Nephron progenitor cell (in vitro differentiated cells): ENCODE measurements around the gene SCRN1.

ENCODE experiments used
- DNase-seq: peaks from one replicate; pipeline ENCODE4 v3.0.0; 2021
- H3K27ac Mint-ChIP-seq: 2 replicates; pipeline ENCODE4 v1.8.0; 2021; ENCODE audit warnings: mild to moderate bottlenecking, moderate library complexity, mixed read lengths
- H3K27me3 Mint-ChIP-seq: 2 replicates; pipeline ENCODE4 v1.8.0; 2021; ENCODE audit warnings: mild to moderate bottlenecking, low read depth, mixed read lengths; ENCODE audit not compliant: poor library complexity
- H3K36me3 Mint-ChIP-seq: 2 replicates; pipeline ENCODE4 v1.8.0; 2021; ENCODE audit warnings: low read depth, mixed read lengths
- H3K4me1 Mint-ChIP-seq: 2 replicates; pipeline ENCODE4 v1.8.0; 2021; ENCODE audit warnings: mixed read lengths
- H3K4me3 Mint-ChIP-seq: 2 replicates; pipeline ENCODE4 v1.8.0; 2021; ENCODE audit warnings: mild to moderate bottlenecking, moderate library complexity, mixed read lengths
- H3K9me3 Mint-ChIP-seq: 2 replicates; pipeline ENCODE4 v1.8.0; 2021; ENCODE audit warnings: mild to moderate bottlenecking, moderate library complexity, mixed read lengths
- CTCF ChIP-seq: fragments of 200-600 bp; sonication (generic); IDR thresholded peaks from 2 replicates; pipeline ENCODE4 v1.5.0; 2021; ENCODE audit warnings: antibody characterized with exemption

SCRN1 gene

GRCh38 chr7:29946428-29947186 lies 43.0 kb downstream of the SCRN1 start:
- Mint-ChIP-seq H3K4me1 (peaks cover 23% of the 10 kb centered on the region), H3K27ac (peak overlapping the region; percentile 36), H3K4me3 (no peak overlapping the region), H3K36me3 (peaks cover 81% of the 10 kb centered on the region), H3K27me3 (peaks cover 4% of the 10 kb centered on the region), H3K9me3 (no peaks in the 10 kb centered on the region)
- no peak for DNase-seq
- no peak for TF ChIP-seq CTCF

GRCh38 chr7:29945259-29945809 lies 44.3 kb downstream of the SCRN1 start:
- Mint-ChIP-seq H3K4me3 (no peak overlapping the region), H3K27ac (peak overlapping the region; percentile 41), H3K9me3 (no peaks in the 10 kb centered on the region), H3K4me1 (peaks cover 23% of the 10 kb centered on the region), H3K27me3 (peaks cover 4% of the 10 kb centered on the region), H3K36me3 (peaks cover 83% of the 10 kb centered on the region)
- no peak for DNase-seq
- no peak for TF ChIP-seq CTCF

- peaks cover 4% of the 10 kb centered on the region for H3K9me3 Mint-ChIP-seq
- H3K27me3 Mint-ChIP-seq: peaks cover 4% of the 10 kb centered on the region
- H3K4me3 Mint-ChIP-seq: no peak overlapping the region
- peaks cover 23% of the 10 kb centered on the region for H3K4me1 Mint-ChIP-seq
- no peak overlapping the region for H3K27ac Mint-ChIP-seq
- no peak for TF ChIP-seq CTCF
- no peak for DNase-seq
- peaks cover 92% of the 10 kb centered on the region for H3K36me3 Mint-ChIP-seq
Measured at GRCh38 chr7:29940199-29940598, 49.4 kb downstream of the SCRN1 start.

GRCh38 chr7:29937132-29937531 lies 52.5 kb downstream of the SCRN1 start:
- Mint-ChIP-seq H3K27ac (no peak overlapping the region), H3K9me3 (peaks cover 4% of the 10 kb centered on the region), H3K36me3 (peaks cover 86% of the 10 kb centered on the region), H3K4me3 (no peak overlapping the region), H3K4me1 (peaks cover 4% of the 10 kb centered on the region), H3K27me3 (no peaks in the 10 kb centered on the region)
- DNase-seq: no peak
- no peak for TF ChIP-seq CTCF

- Mint-ChIP-seq H3K36me3 (peaks cover 86% of the 10 kb centered on the region), H3K27me3 (no peaks in the 10 kb centered on the region), H3K4me1 (no peaks in the 10 kb centered on the region), H3K9me3 (peaks cover 4% of the 10 kb centered on the region), H3K27ac (no peak overlapping the region), H3K4me3 (no peak overlapping the region)
- no peak for DNase-seq
- no peak for TF ChIP-seq CTCF
Measured at GRCh38 chr7:29935111-29935510, 54.5 kb downstream of the SCRN1 start.
